ENCODE data around the gene PIH1D1.
A peak's percentile ranks its signal among the peaks of the same experiment; 100 is the strongest.

PIH1D1 gene

GRCh38 chr19:49441210-49441959 is 10.2 kb downstream of the PIH1D1 start, which contains the start of gene SLC17A7 (continued):
- TF ChIP-seq KLF9 (tag by site-specific recombination; IDR thresholded peaks at IDR 0.05; ENCODE audit: low read depth) (peak; percentile 87), ZNF341 (tag by site-specific recombination; IDR thresholded peaks at IDR 0.05; ENCODE audit: low read depth) (peak; percentile 20; the same call in 1 of the 2 replicates), HOXA7 (CRISPR knock-in tag; IDR thresholded peaks at IDR 0.05; ENCODE audit: borderline replicate concordance) (no peak), MYNN (tag by site-specific recombination; IDR thresholded peaks at IDR 0.05; ENCODE audit: borderline replicate concordance) (no peak), ZNF571 (tag by site-specific recombination; IDR thresholded peaks at IDR 0.05) (no peak), ZNF701 (tag by site-specific recombination; IDR thresholded peaks at IDR 0.05) (no peak), ZNF354C (tag by site-specific recombination; IDR thresholded peaks at IDR 0.05; ENCODE audit: borderline replicate concordance, low read depth) (no peak), ZXDB (tag by site-specific recombination; IDR thresholded peaks at IDR 0.05) (peak; percentile 23; the same call in 1 of the 2 replicates), KLF16 (tag by site-specific recombination; IDR thresholded peaks at IDR 0.05) (peak; percentile 80), YY2 (tag by site-specific recombination; IDR thresholded peaks at IDR 0.05) (no peak), KLF8 (tag by site-specific recombination; IDR thresholded peaks at IDR 0.05) (peak; percentile 68; the same call in 1 of the 2 replicates), ZNF654 (tag by site-specific recombination; IDR thresholded peaks at IDR 0.05; ENCODE audit: low read depth) (no peak), ZNF549 (tag by site-specific recombination; IDR thresholded peaks at IDR 0.05) (no peak), ZNF433 (tag by site-specific recombination; IDR thresholded peaks at IDR 0.05; ENCODE audit: low read depth) (no peak), ZNF138 (tag by site-specific recombination; IDR thresholded peaks at IDR 0.05; ENCODE audit: borderline replicate concordance) (no peak), ZSCAN4 (tag by site-specific recombination; IDR thresholded peaks at IDR 0.05) (no peak), ZNF416 (tag by site-specific recombination; IDR thresholded peaks at IDR 0.05) (no peak), ZNF311 (tag by site-specific recombination; IDR thresholded peaks at IDR 0.05; ENCODE audit: borderline replicate concordance) (no peak), ZNF335 (tag by site-specific recombination; conservative IDR thresholded peaks at IDR 0.05) (peak; percentile 75), ZNF645 (tag by site-specific recombination; IDR thresholded peaks at IDR 0.05) (no peak), ZNF692 (tag by site-specific recombination; IDR thresholded peaks at IDR 0.05) (no peak), ZNF133 (tag by site-specific recombination; IDR thresholded peaks at IDR 0.05) (no peak), ZNF23 (tag by site-specific recombination; IDR thresholded peaks at IDR 0.05; ENCODE audit: borderline replicate concordance) (no peak), SP3 (tag by site-specific recombination; IDR thresholded peaks at IDR 0.05) (peak; percentile 79), ZNF404 (tag by site-specific recombination; IDR thresholded peaks at IDR 0.05) (no peak), KLF7 (tag by site-specific recombination; IDR thresholded peaks at IDR 0.05; ENCODE audit: borderline replicate concordance) (peak; percentile 44; the same call in 1 of the 2 replicates), ZNF398 (tag by site-specific recombination; IDR thresholded peaks at IDR 0.05) (peak; percentile 78), ZBTB1 (tag by site-specific recombination; IDR thresholded peaks at IDR 0.05) (no peak), ZNF580 (tag by site-specific recombination; IDR thresholded peaks at IDR 0.05) (no peak), ZNF621 (tag by site-specific recombination; IDR thresholded peaks at IDR 0.05) (no peak), SETDB1 (IDR thresholded peaks at IDR 0.05; ENCODE audit: insufficient read length, low read length) (no peak), CTCF (tag by site-specific recombination; IDR thresholded peaks at IDR 0.05) (0 out of 2 replicates have a peak, but pooled peaks have one; percentile 34)
